HCT116 (cell line): ENCODE results near the gene TSSK6. TPM values are rescaled to one million over a fixed set of nuclear protein-coding genes. Genes with fewer than 3 reads are reported as not detected.

Experiments used
- ATAC-seq: fragments of 200-7000 bp; cut with Tn5 transposase; 2 replicates; pipeline ENCODE4 v1.9.1; 2020; ENCODE audit warnings: mild to moderate bottlenecking, moderate library complexity
- Bru-seq: library from RNA; stranded (reverse); fragments of 400-500 nt; gene quantifications from one replicate; lab custom pipeline; 2021; lab: Mats Ljungman, UMichigan
- BruChase-seq, 2 experiments: library from RNA; stranded (reverse); fragments of 400-500 nt; gene quantifications; one replicate each; lab custom pipeline; 2021; lab: Mats Ljungman, UMichigan
- BruUV-seq: library from RNA; stranded (reverse); fragments of 400-500 nt; replicated peaks from 2 replicates; lab custom pipeline; 2021; lab: Mats Ljungman, UMichigan
- CTCF ChIA-PET: fragments of 300-600 bp; sonication (Branson Sonifier 250); formaldehyde crosslinking; loops from one replicate; lab custom pipeline; 2021; ENCODE audit warnings: antibody characterized with exemption; lab: Charles Lee
- POLR2A ChIA-PET: fragments of 300-600, 350-600 bp; sonication (Branson Sonifier 250); formaldehyde crosslinking; loops from one replicate; lab custom pipeline; 2021; ENCODE audit warnings: antibody characterized with exemption; lab: Charles Lee
- RAD21 ChIA-PET, 2 experiments: fragments of 300-600 bp; sonication (Branson Sonifier 250); formaldehyde crosslinking; loops; one replicate each; lab custom pipeline; 2023; ENCODE audit warnings: low total read pairs in 2 of 2; ENCODE audit not compliant: uncharacterized antibody in 2 of 2, unreplicated experiment in 2 of 2, low non-redundant PET in 1 of 2; lab: Charles Lee
- DNase-seq: peaks from one replicate; pipeline ENCODE4 v3.0.0-alpha.2; 2010; ENCODE audit warnings: low read depth, low spot score
- H2AFZ ChIP-seq: fragments of 200-600 bp; shearing (Covaris generic), sonication (generic); 2 replicates; pipeline ENCODE4 v1.6.1; 2017; ENCODE audit warnings: low read depth, mixed run types, mixed read lengths, antibody characterized with exemption, low read length; ENCODE audit not compliant: poor library complexity, severe bottlenecking
- H3K27ac ChIP-seq: 2 replicates; pipeline ENCODE4 v1.5.1; 2012; ENCODE audit warnings: low read depth, low read length
- H3K27me3 ChIP-seq: fragments of 200-600 bp; sonication (generic); 2 replicates; pipeline ENCODE4 v1.6.1; 2016; ENCODE audit warnings: mixed run types, low read length, mixed read lengths; ENCODE audit not compliant: insufficient read depth
- H3K36me3 ChIP-seq, 2 experiments: fragments of 200-500 bp in 1 of 2; fragments of 200-600 bp in 1 of 2; sonication (Bioruptor generic) in 1 of 2; sonication (generic) in 1 of 2; 2 replicates each; pipeline versions ENCODE4 v1.5.1 to v1.6.1; 2014 to 2016; ENCODE audit warnings: low read length in 2 of 2, inconsistent platforms in 1 of 2, mixed read lengths in 1 of 2, mixed run types in 1 of 2; ENCODE audit not compliant: insufficient read depth in 2 of 2, control insufficient read depth in 1 of 2
- H3K4me1 ChIP-seq, 2 experiments: fragments of 200-600 bp in 1 of 2; sonication (generic) in 1 of 2; 2 replicates each; pipeline versions ENCODE4 v1.5.1 to v1.6.1; 2012 to 2017; ENCODE audit warnings: low read length in 2 of 2, inconsistent platforms in 1 of 2, mild to moderate bottlenecking in 1 of 2, mixed read lengths in 1 of 2, mixed run types in 1 of 2, moderate library complexity in 1 of 2; ENCODE audit not compliant: insufficient read depth in 2 of 2, control insufficient read depth in 1 of 2
- H3K4me2 ChIP-seq: fragments of 200-600 bp; sonication (generic); 2 replicates; pipeline ENCODE4 v1.6.1; 2017; ENCODE audit warnings: mixed run types, low read length, mixed read lengths
- H3K4me3 ChIP-seq, 2 experiments: fragments of 200-600 bp in 1 of 2; sonication (generic) in 1 of 2; replicated peaks in 1 of 2; 2 replicates each; pipeline ENCODE4 v1.5.1; 2011 to 2016; ENCODE audit warnings: low read length in 2 of 2, control low read depth in 1 of 2, low read depth in 1 of 2, mild to moderate bottlenecking in 1 of 2, mixed read lengths in 1 of 2, mixed run types in 1 of 2
- H3K79me2 ChIP-seq: fragments of 200-600 bp; sonication (generic); 2 replicates; pipeline ENCODE4 v1.6.1; 2017; ENCODE audit warnings: mild to moderate bottlenecking, mixed run types, low read length, moderate library complexity, mixed read lengths; ENCODE audit not compliant: insufficient read depth
- H3K9ac ChIP-seq: fragments of 200-600 bp; sonication (generic); 2 replicates; pipeline ENCODE4 v1.6.1; 2016; ENCODE audit warnings: low read length, mixed read lengths
- H3K9me2 ChIP-seq: fragments of 200-600 bp; sonication (generic), shearing (Covaris generic); 2 replicates; pipeline ENCODE4 v1.6.1; 2017; ENCODE audit warnings: mixed run types, mild to moderate bottlenecking, moderate library complexity; ENCODE audit not compliant: insufficient read depth
- H3K9me3 ChIP-seq, 2 experiments: fragments of 200-500 bp in 1 of 2; fragments of 200-600 bp in 1 of 2; sonication (Bioruptor generic) in 1 of 2; sonication (generic) in 1 of 2; 2 replicates each; pipeline ENCODE4 v1.6.1; 2014 to 2017; ENCODE audit warnings: low read length in 2 of 2, mixed read lengths in 2 of 2, inconsistent platforms in 1 of 2, low read depth in 1 of 2, mild to moderate bottlenecking in 1 of 2, mixed run types in 1 of 2, moderate library complexity in 1 of 2; ENCODE audit not compliant: control insufficient read depth in 1 of 2, insufficient read depth in 1 of 2
- H4K20me1 ChIP-seq: fragments of 200-600 bp; sonication (generic), shearing (Covaris generic); 2 replicates; pipeline ENCODE4 v1.6.1; 2017; ENCODE audit warnings: mixed run types, mild to moderate bottlenecking, moderate library complexity; ENCODE audit not compliant: insufficient read depth
- CEBPB ChIP-seq: IDR thresholded peaks from 2 replicates; pipeline ENCODE4 v1.6.1; 2012; ENCODE audit warnings: low read depth
- EGR1 ChIP-seq: IDR thresholded peaks from 2 replicates; pipeline ENCODE4 v1.6.1; 2012; ENCODE audit warnings: low read depth
- ELF1 ChIP-seq: IDR thresholded peaks from 2 replicates; pipeline ENCODE4 v1.6.1; 2012; ENCODE audit warnings: low read depth, borderline replicate concordance
- EZH2 ChIP-seq: fragments of 200-600 bp; sonication (generic); IDR thresholded peaks from 2 replicates; pipeline ENCODE4 v1.6.1; 2017; ENCODE audit warnings: antibody characterized with exemption, mixed run types
- EZH2phosphoT487 ChIP-seq: fragments of 200-600 bp; IDR thresholded peaks from 2 replicates; pipeline ENCODE4 v1.6.1; 2018; ENCODE audit warnings: antibody characterized with exemption, borderline replicate concordance
- FOSL1 ChIP-seq: IDR thresholded peaks from 2 replicates; pipeline ENCODE4 v1.6.1; 2012; ENCODE audit warnings: low read depth
- JUND ChIP-seq: IDR thresholded peaks from 2 replicates; pipeline ENCODE4 v1.6.1; 2012
- POLR2A ChIP-seq: IDR thresholded peaks from 2 replicates; pipeline ENCODE4 v1.7.0; 2011; ENCODE audit warnings: borderline replicate concordance; ENCODE audit not compliant: insufficient read depth, insufficient read length; ENCODE audit errors: extremely low read depth
- POLR2AphosphoS5 ChIP-seq: IDR thresholded peaks from 2 replicates; pipeline ENCODE4 v1.6.1; 2011; ENCODE audit warnings: mild to moderate bottlenecking, low read depth, low read length, moderate library complexity
- RAD21 ChIP-seq: IDR thresholded peaks from 2 replicates; pipeline ENCODE4 v1.6.1; 2012; ENCODE audit warnings: low read depth, mild to moderate bottlenecking
- SIN3A ChIP-seq: IDR thresholded peaks from 2 replicates; pipeline ENCODE4 v1.6.1; 2012; ENCODE audit warnings: low read depth
- SP1 ChIP-seq: IDR thresholded peaks from 2 replicates; pipeline ENCODE4 v1.6.1; 2012; ENCODE audit warnings: low read depth
- ZNF274 ChIP-seq: fragments of 200-500 bp; sonication (Bioruptor generic); IDR thresholded peaks from 2 replicates; pipeline ENCODE4 v1.6.1; 2014; ENCODE audit warnings: mild to moderate bottlenecking, low read depth, low read length, inconsistent platforms
- intact Hi-C: fragments of 100-400 bp; cut with micrococcal nuclease; formaldehyde crosslinking; loops from 2 replicates; pipeline ENCODE4 v1.10.0; 2022
- long read RNA-seq: library from polyadenylated mRNA; unstranded; transcript quantifications from one replicate; pipeline ENCODE4 v2.0.0, GENCODE V29; 2021; ENCODE audit not compliant: unreplicated experiment
- polyA plus RNA-seq: library from polyadenylated mRNA; unstranded; fragments of >200 nt; gene quantifications from 2 replicates; pipeline ENCODE4 v1.2.1, GENCODE V29; 2012; ENCODE audit warnings: missing spikeins
- total RNA-seq: library from RNA; stranded (reverse); gene quantifications from one replicate; pipeline ENCODE4 v1.2.1, GENCODE V29; 2021; ENCODE audit not compliant: unreplicated experiment
- TF ChIP-seq, protein P1 (sequence below): IDR thresholded peaks from 2 replicates; pipeline ENCODE4 v1.6.1; 2011; ENCODE audit warnings: mild to moderate bottlenecking, low read length, moderate library complexity; ENCODE audit not compliant: insufficient replicate concordance; ENCODE audit errors: extremely low read depth

The TSSK6 gene
- total RNA-seq (4.1 TPM), Bru-seq, nascent RNA (percentile 47 among the genes with signal in this experiment), BruChase-seq, experiment 1, labeled RNA remaining after a 6-hour chase (percentile 39 among the genes with signal in this experiment), BruChase-seq, experiment 2, labeled RNA remaining after a 2-hour chase (percentile 53 among the genes with signal in this experiment)
- 2.7 and 4.1 TPM in 2 replicates for polyA plus RNA-seq
- long read RNA-seq, partial matches to known transcripts: 0 of 2 reads
- long read RNA-seq, other reads (novel, unspliced or antisense): 0 of 2 reads

DNA sequence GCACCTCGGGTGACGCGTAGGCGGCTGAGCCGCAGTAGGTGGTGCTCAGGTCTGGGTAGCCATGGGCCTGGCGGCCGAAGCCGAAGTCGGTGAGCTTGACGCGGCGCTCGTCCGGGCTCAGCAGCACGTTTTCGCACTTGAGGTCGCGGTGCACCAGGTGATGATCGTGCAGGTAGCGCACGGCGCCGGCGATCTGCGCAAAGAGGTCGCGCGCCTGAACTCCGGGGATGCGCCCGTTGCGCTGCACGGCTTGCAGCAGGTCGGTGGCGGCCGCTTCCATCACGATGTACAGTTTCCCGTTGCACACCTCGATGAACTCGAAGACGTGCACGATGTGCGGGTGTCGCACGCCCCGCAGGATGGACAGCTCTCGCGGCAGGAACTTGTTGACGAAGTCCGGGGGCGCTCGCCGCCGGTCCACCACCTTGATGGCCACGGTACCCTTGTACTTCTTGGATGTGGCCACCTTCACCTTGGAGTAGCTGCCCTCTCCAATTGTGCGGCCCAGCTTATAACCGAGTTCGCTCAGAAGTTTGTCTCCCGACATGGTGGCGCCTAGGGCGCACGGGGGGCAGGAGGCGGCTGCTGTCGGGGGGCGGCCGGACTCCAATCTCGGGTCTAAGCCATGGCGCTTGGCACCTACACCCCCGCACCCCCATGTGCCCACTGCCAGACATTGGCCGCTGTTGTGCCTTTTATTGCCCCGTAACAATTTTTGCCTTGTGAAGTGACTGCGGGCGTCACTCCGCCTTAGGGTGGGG, at the start of gene TSSK6:
Gene TSSK6, minus strand, starts transcription at position 668 of the 761 bp plus-strand sequence. Its CDS starts 121 bp downstream, at position 547.
- POLR2A ChIA-PET: interaction anchor here (1.5 kb wide), 1 partner anchor 110 kb away, joined by 4 read pairs; the partner anchor contains the start of gene GATAD2A

DNA sequence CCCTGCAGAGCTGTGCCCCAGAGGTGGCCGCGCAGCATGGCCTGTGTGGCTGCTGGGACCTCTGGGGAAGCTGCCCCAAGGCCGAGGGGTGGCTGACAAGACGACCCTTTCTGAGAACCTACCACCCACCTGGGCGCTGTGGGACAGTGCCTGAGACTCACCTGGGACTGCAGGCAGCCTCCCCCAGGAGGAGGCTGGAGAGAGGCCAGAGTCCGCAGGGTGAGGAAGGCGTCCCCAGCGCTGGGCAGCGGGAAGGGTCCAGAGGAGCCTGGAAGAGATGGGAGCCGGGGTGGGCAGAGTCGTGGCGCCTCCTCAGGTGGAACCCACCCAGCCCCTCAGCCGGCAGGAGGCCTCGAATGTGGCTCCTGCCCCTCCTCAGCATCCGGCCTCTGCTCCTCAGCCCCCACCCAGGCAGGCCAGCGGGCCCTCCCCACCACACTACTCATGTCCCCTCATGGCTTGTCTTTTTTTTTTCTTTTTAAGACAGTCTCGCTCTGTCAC, 48.0 kb upstream of the TSSK6 start:
- POLR2A ChIA-PET: no interaction called here
- ATAC-seq (no peak), DNase-seq (no peak)
- Histone ChIP-seq H3K9me2 (no peaks in the 10 kb centered on the region), H3K4me1 (no peaks in the 10 kb centered on the region), H3K27me3 (no peaks in the 10 kb centered on the region), H4K20me1 (no peaks in the 10 kb centered on the region), H3K9me3 (no peaks in the 10 kb centered on the region), H3K9ac (no peak overlapping the region), H3K27ac (no peak overlapping the region), H3K4me2 (no peak overlapping the region), H3K4me3 (no peak overlapping the region), H2AFZ (no peak overlapping the region), H3K36me3 (no peaks in the 10 kb centered on the region; a peak in 1 of 4 replicates), H3K79me2 (no peaks in the 10 kb centered on the region)
- RAD21 ChIA-PET: no interaction called here
- intact Hi-C loops: no loop called here
- no peak for TF ChIP-seq FOSL1
- TF ChIP-seq SIN3A: no peak
- TF ChIP-seq EZH2: no peak
- no peak for TF ChIP-seq ELF1
- TF ChIP-seq POLR2A: no peak
- no peak for TF ChIP-seq JUND
- TF ChIP-seq, protein P1, sequence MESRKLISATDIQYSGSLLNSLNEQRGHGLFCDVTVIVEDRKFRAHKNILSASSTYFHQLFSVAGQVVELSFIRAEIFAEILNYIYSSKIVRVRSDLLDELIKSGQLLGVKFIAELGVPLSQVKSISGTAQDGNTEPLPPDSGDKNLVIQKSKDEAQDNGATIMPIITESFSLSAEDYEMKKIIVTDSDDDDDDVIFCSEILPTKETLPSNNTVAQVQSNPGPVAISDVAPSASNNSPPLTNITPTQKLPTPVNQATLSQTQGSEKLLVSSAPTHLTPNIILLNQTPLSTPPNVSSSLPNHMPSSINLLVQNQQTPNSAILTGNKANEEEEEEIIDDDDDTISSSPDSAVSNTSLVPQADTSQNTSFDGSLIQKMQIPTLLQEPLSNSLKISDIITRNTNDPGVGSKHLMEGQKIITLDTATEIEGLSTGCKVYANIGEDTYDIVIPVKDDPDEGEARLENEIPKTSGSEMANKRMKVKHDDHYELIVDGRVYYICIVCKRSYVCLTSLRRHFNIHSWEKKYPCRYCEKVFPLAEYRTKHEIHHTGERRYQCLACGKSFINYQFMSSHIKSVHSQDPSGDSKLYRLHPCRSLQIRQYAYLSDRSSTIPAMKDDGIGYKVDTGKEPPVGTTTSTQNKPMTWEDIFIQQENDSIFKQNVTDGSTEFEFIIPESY: no peak
- no TSS peak for BruUV-seq
- CTCF ChIA-PET: no interaction called here

More for the DNA sequence above, at the start of gene TSSK6:
- Histone ChIP-seq H3K4me2 (peak within 1 kb of the TSS; percentile 89), H3K4me3 (peak within 1 kb of the TSS; percentile 69 to 98), H3K4me1 (peaks cover 7 to 24% of the 10 kb centered on the region in 2 experiments), H3K9me3 (no peaks in the 10 kb centered on the region), H3K9me2 (no peaks in the 10 kb centered on the region), H3K79me2 (peaks cover 39% of the 10 kb centered on the region), H3K27me3 (no peaks in the 10 kb centered on the region), H3K9ac (peak within 1 kb of the TSS; percentile 89), H3K36me3 (peaks cover 5 to 10% of the 10 kb centered on the region in 2 experiments; a peak in 3 of 4 replicates)
- BruUV-seq: no TSS peak
- CTCF ChIA-PET: interaction anchor here (1.6 kb wide), 1 partner anchor 17 kb away, joined by 4 read pairs; no protein-coding TSS in a partner anchor
- intact Hi-C loops: no loop called here
- ATAC-seq (peak; percentile 1; the same call in 1 of the 2 replicates), DNase-seq (no peak)
- RAD21 ChIA-PET: no interaction called here
- TF ChIP-seq ZNF274 (no peak), SP1 (no peak), CEBPB (no peak), EZH2phosphoT487 (no peak), EGR1 (no peak), ELF1 (no peak), POLR2AphosphoS5 (no peak), RAD21 (no peak)
- TF ChIP-seq, all 23 proteins: peak for 0
- H2AFZ ChIP-seq: no peak within 1 kb of the TSS
- H3K27ac ChIP-seq: peak within 1 kb of the TSS; percentile 88
- H4K20me1 ChIP-seq: no peaks in the 10 kb centered on the region
